GM21825 (cell line): Measurements from ENCODE around the gene RABGAP1.
"Not testable (repeated sequence)": the region's sequence is repeated elsewhere in the genome, so short reads cannot be mapped to it uniquely, and the experiment has no call there.

ENCODE experiments used
- ATAC-seq: cut with Tn5 transposase; IDR thresholded peaks from one replicate; pipeline ENCODE4 v1.9.1; 2021; ENCODE audit warnings: mild to moderate bottlenecking, moderate library complexity; ENCODE audit not compliant: unreplicated experiment

RABGAP1 gene

GRCh38 chr9:122940749-122941581 is at the start of gene RABGAP1:
Gene RABGAP1, plus strand, starts transcription at chr9:122941020. Its CDS starts 16,040 bp downstream, at chr9:122957060.
- ATAC-seq = peak; percentile 97

- ATAC-seq = no peak
These were observed 42.9 kb upstream of the RABGAP1 start for GRCh38 chr9:122897969-122898368.

- no peak for ATAC-seq
These were observed 40.0 kb upstream of the RABGAP1 start for GRCh38 chr9:122900791-122901190.

GRCh38 chr9:122904466-122904822 is 36.4 kb upstream of the RABGAP1 start:
- peak; percentile 31 for ATAC-seq

- ATAC-seq = peak; percentile 91
These were observed 35.8 kb upstream of the RABGAP1 start, which contains the start of gene RC3H2 for GRCh38 chr9:122904823-122905710. Gene RC3H2, minus strand, starts transcription at chr9:122905359. Its CDS starts 7,850 bp downstream, at chr9:122897509.

- not testable (repeated sequence) for ATAC-seq
These were observed 34.7 kb upstream of the RABGAP1 start for GRCh38 chr9:122906122-122906521.

- no peak for ATAC-seq
These were observed 28.2 kb upstream of the RABGAP1 start for GRCh38 chr9:122912671-122912963.

- peak; percentile 97 for ATAC-seq
These were observed 27.7 kb upstream of the RABGAP1 start, which contains the start of gene ZBTB6 for GRCh38 chr9:122912964-122913673. Gene ZBTB6, minus strand, starts transcription at chr9:122913323. Its CDS starts 1,251 bp downstream, at chr9:122912072.

GRCh38 chr9:122918310-122918709 is 22.5 kb upstream of the RABGAP1 start:
- no peak for ATAC-seq

- ATAC-seq = no peak
These were observed 18.1 kb upstream of the RABGAP1 start for GRCh38 chr9:122922713-122923112.

GRCh38 chr9:122923947-122924346 is 16.9 kb upstream of the RABGAP1 start:
- no peak for ATAC-seq

GRCh38 chr9:122929796-122930354 is 10.9 kb upstream of the RABGAP1 start:
- ATAC-seq = no peak

- ATAC-seq = no peak
These were observed 10.1 kb upstream of the RABGAP1 start for GRCh38 chr9:122930541-122931225.

- ATAC-seq = peak; percentile 93
These were observed 9.3 kb upstream of the RABGAP1 start, which contains the start of gene ZBTB26 for GRCh38 chr9:122931226-122932121. Gene ZBTB26, minus strand, starts transcription at chr9:122931512. Its CDS starts 11,578 bp downstream, at chr9:122919934.

GRCh38 chr9:122936464-122936863 is 4.4 kb upstream of the RABGAP1 start:
- ATAC-seq = no peak

GRCh38 chr9:122936883-122937282 is 3.9 kb upstream of the RABGAP1 start:
- no peak for ATAC-seq

- ATAC-seq = no peak
These were observed 1.2 kb upstream of the RABGAP1 start for GRCh38 chr9:122939601-122940000.

- ATAC-seq = no peak
These were observed 419 bp upstream of the RABGAP1 start for GRCh38 chr9:122940454-122940748.

GRCh38 chr9:122941582-122942234 is 888 bp downstream of the RABGAP1 start:
- ATAC-seq = peak; percentile 5
